ENCODE measurements around the gene LRRC58.
"Not testable (repeated sequence)": the region's sequence is repeated elsewhere in the genome, so short reads cannot be mapped to it uniquely, and the experiment has no call there.

Gene LRRC58

DNA sequence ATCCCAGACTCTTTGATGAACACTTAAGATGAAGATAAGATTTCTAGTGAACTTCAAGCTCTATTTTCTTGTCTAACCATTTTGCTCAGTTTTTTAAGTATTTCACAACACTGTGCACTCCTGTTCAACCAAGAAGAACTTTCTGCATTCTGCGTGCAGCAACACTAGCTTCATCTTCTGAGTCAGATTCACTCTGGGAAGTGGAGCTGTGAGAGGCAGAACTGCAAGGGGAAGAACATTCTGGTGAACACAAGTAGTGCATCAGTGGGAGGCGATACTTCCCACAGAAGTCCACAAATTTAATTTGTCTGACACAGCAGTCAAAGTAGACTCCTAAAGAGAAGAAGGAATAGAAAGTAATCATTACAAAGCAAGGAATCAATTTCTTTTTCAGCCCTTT lies 18.1 kb downstream of the LRRC58 start:
- TF ChIP-seq, protein P1, sequence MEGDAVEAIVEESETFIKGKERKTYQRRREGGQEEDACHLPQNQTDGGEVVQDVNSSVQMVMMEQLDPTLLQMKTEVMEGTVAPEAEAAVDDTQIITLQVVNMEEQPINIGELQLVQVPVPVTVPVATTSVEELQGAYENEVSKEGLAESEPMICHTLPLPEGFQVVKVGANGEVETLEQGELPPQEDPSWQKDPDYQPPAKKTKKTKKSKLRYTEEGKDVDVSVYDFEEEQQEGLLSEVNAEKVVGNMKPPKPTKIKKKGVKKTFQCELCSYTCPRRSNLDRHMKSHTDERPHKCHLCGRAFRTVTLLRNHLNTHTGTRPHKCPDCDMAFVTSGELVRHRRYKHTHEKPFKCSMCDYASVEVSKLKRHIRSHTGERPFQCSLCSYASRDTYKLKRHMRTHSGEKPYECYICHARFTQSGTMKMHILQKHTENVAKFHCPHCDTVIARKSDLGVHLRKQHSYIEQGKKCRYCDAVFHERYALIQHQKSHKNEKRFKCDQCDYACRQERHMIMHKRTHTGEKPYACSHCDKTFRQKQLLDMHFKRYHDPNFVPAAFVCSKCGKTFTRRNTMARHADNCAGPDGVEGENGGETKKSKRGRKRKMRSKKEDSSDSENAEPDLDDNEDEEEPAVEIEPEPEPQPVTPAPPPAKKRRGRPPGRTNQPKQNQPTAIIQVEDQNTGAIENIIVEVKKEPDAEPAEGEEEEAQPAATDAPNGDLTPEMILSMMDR (IDR thresholded peaks at IDR 0.05; ENCODE audit: low read depth, low read length, missing control alignments), result no peak
- no peak overlapping the region for H3K4me3 ChIP-seq (replicated peaks; ENCODE audit: low read depth, low read length)

DNA sequence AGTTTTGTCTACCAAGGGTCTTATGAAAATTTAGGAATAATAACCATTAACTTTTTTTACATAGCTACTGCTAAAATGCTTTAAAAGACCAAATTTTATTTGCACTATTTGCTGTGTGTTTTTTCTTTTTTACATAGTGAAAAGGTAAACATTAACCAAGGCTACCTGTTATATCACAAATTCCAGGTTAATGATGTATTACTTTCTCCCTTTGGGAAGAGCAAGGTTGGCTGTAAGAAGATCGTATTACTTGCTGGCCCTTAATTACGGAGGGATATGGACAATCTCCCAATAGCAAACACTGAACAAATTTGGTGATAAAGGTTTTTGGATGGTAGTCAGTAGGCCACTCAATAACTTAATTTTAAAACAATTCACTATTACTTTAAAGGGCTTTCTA lies 22.4 kb downstream of the LRRC58 start:
- DNase-seq (ENCODE audit: extremely low read depth, low read depth), result no peak
- TF ChIP-seq, protein P1 (IDR thresholded peaks at IDR 0.05; ENCODE audit: low read depth, low read length, missing control alignments), result no peak
- no peak overlapping the region for H3K4me3 ChIP-seq (replicated peaks; ENCODE audit: low read depth, low read length)

More for the DNA sequence above, 18.1 kb downstream of the LRRC58 start:
- no peak for DNase-seq (ENCODE audit: extremely low read depth, low read depth)

DNA sequence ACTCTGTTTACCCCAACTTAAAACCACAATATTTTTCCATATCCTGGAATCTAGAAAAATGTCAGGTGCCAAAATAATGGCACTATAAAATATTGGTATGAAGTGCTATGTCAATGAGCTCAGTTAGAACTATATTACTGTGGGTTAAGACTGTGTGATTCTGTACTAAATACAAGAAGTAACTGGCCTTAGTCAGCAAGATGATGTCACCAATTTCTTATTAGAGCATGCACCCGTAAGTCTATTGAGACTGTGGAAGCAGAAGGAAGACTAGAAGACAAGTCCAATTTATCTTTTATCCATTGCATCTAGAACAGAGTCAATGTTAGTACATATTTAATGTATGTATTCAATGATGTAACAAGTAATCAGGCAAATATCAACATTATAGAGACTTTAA lies 25.0 kb downstream of the LRRC58 start:
- H3K4me3 ChIP-seq (replicated peaks; ENCODE audit: low read depth, low read length), result no peak overlapping the region
- TF ChIP-seq, protein P1 (IDR thresholded peaks at IDR 0.05; ENCODE audit: low read depth, low read length, missing control alignments), result no peak
- DNase-seq (ENCODE audit: extremely low read depth, low read depth), result no peak

DNA sequence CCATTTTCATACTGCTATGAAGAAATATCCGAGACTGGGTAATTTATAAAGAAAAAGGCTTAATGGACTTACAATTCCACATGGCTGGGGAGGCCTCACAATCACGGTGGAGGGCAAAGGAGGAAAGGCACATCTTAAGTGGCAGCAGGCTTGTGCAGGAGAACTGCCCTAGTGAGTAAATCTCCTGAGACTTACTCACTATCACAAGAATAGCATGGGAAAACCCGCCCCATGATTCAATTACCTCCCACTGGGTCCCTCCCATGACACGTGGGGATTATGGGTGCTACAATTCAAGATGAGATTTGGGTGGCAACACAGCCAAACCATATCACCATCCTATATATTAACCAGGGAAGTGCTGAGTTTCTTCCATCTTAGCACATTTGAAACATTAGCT lies 25.4 kb downstream of the LRRC58 start:
- not testable (repeated sequence) for DNase-seq (ENCODE audit: extremely low read depth, low read depth); H3K4me3 ChIP-seq (replicated peaks; ENCODE audit: low read depth, low read length)

DNA sequence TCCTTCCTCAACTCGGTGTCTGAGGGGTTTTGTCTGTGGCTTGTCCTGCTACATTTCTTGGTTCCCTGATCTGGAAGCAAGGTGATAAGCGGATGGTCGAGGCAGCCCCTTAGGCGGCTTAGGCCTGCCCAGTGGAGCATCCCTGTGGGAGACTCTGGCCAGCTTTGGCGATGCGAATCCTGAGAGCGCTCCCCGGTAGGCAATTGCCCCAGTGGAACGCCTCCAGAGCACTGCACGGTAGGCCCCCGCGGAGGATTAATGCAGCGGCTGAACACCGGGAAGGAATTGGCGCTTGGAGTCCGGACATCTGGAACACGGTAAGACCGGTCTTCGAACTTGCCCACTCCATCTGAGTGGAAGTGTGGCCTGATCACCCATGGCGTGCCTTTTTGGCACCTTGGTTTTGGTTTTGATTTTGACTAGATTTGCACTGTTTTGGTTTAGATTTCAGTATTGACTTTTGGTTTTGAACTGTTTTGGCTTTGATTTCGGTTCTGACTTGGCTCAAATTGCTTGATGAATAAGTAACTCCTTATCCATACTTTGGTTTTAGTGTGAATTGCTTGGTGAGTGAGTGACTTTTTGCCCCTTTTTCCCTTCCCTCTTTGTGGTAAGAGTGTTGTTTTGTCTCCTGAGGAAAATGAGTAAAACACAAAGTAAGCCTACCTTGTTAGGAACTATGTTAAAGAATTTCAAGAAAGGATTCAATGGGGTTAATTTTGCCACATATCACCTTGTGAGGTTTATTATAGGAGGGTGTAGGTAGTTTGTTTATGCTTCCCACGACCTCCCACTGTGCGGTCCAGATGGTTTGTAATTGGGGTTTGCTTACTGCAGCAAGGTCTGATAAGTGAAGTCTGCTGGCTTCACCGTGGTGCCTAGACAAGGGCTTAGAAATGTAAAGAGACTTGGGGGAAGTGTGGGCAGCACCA lies 37.0 kb downstream of the LRRC58 start:
- TF ChIP-seq, protein P1 (IDR thresholded peaks at IDR 0.05; ENCODE audit: low read depth, low read length, missing control alignments), result no peak
- no peak overlapping the region for H3K4me3 ChIP-seq (replicated peaks; ENCODE audit: low read depth, low read length)
- DNase-seq (ENCODE audit: extremely low read depth, low read depth), result no peak

DNA sequence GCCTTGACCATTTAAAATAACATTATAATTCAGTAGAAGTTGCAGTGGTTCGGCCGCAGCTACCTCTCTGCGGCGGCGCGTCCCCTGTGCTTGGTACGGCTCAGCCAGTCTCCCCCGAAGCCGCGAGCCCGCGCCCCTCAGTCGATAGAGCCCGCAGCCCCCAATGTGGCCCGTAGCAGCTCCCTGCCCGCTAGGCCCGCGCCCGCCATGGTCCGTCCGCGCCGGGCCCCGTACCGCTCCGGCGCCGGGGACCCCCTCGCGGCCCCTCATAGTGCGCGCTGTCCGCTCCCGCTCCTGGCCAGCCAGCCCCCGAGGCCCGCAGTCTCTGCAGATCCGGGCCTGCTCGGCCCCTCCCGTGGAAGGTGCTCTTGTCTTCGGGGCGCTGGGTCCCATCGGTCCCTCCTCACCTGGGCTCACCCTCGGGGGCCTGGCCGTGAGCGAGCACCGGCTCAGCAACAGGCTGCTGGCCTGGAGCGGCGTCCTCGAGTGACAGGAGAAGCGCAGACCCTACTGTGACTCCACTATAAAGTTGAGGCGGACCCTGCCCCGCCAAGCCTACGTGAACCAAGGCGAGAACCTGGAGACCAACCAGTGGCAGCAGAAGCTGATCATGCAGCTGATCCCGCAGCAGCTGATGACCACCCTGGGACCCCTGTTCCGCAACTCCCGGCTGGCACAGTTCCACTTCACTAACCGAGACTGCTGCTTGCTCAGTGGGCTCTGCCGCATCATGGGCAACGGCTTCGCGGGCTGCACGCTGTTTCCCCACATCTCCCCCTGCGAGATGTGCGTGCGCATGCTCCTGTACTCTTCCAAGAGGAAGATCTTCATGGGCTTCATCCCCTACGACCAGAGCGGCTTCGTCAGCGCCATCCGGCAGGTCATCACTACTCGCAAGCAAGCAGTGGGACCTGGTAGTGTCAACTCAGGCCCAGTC lies 42.4 kb downstream of the LRRC58 start:
- TF ChIP-seq, protein P1 (IDR thresholded peaks at IDR 0.05; ENCODE audit: low read depth, low read length, missing control alignments), result no peak
- H3K4me3 ChIP-seq (replicated peaks; ENCODE audit: low read depth, low read length), result no peak overlapping the region
- DNase-seq (ENCODE audit: extremely low read depth, low read depth), result no peak

DNA sequence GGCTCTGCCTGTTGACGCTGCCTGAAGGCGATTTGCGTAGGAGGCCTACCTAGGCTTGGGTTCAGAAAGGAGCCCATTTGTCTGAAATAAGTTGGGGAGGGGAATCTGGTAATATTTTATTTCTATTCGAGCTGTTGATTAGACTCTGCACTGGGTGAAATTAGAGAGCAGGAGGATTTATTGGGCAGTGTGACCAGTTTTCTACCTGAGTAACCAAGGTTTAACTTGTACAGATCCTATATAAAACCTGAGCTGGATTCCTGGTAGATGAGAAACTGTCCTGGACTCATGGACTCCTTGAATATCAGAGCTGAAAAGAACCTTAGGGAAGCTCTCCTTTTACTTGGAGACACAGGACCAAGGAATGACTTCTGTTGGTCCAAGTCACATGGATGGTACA lies 44.5 kb downstream of the LRRC58 start:
- TF ChIP-seq, protein P1 (IDR thresholded peaks at IDR 0.05; ENCODE audit: low read depth, low read length, missing control alignments), result no peak
- DNase-seq (ENCODE audit: extremely low read depth, low read depth), result no peak
- H3K4me3 ChIP-seq (replicated peaks; ENCODE audit: low read depth, low read length), result no peak overlapping the region

Measured in HFF-Myc (cell line).